ENCODE data around the gene LAMA5.

- TF ChIP-seq POLR2A (IDR thresholded peaks at IDR 0.05; ENCODE audit: low read length) (peak; percentile 55), GATA1 (IDR thresholded peaks at IDR 0.05; ENCODE audit: low read depth, low read length) (no peak)
Measured at GRCh38 chr20:62388839-62389600, 21.9 kb upstream of the LAMA5 start.

Data from erythroblast (primary cell).